ENCODE data around the gene SRI. TPM values are rescaled to one million over a fixed set of nuclear protein-coding genes. Genes with fewer than 3 reads are reported as not detected.
A peak's percentile ranks its signal among the peaks of the same experiment; 100 is the strongest.

SRI gene
- total and polyA plus RNA-seq, 7 experiments from 2014 or later, result 39.9 to 209 (median 66.4) TPM

DNA sequence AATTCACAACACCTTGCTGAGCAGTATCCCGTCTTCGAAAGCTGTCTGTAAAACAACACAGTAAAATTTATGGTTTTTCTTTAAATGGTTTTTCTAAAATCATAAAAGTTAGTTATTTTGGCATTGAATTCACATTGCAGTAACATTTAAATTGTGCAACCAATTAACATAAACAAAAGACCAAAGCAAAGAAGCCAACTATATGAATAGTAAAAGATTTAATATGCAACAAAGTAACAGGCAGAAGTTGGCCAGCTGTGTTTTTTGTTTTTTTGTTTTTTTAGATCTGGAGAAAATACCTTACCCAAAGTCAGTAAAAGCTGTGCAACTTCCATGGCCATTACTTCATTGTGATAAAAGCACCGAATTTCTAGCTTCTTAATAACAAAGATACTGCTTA lies 11.3 kb downstream of the SRI start:
- ATAC-seq (no peak), DNase-seq (no peak)
- H3K36me3 ChIP-seq (ENCODE audit: control insufficient read depth in 2 of 3, insufficient read depth in 3 of 3, low read length in 3 of 3), result peaks cover 15 to 83% (median 19%) of the 10 kb centered on the region in 3 experiments
- Mint-ChIP-seq H3K4me3 (no peak overlapping the region), H3K4me1 (peaks cover 0 to 9% (median 6%) of the 10 kb centered on the region in 7 donors), H3K9me3 (no peaks in the 10 kb centered on the region), H3K36me3 (peaks cover 16 to 61% (median 34%) of the 10 kb centered on the region in 5 donors), H3K27me3 (no peaks in the 10 kb centered on the region), H3K27ac (no peak overlapping the region)
- intact Hi-C loops (cut with micrococcal nuclease), result no loop called here
- no peaks in the 10 kb centered on the region for H3K9me3 ChIP-seq (ENCODE audit: control insufficient read depth in 2 of 3, low read length in 3 of 3)
- no peak overlapping the region for H3K27ac ChIP-seq (ENCODE audit: low read depth, low read length)
- no peaks in the 10 kb centered on the region for H3K27me3 ChIP-seq (ENCODE audit: control insufficient read depth in 2 of 2, insufficient read depth in 2 of 2, low read length in 2 of 2)
- H3K4me3 ChIP-seq (ENCODE audit: low read length), result no peak overlapping the region
- ChIA-PET CTCF (interaction anchor here (1.0 kb wide), 1 partner anchor 9 kb away, joined by 3 read pairs; no protein-coding TSS in a partner anchor), POLR2A (interaction anchor here (1.8 kb wide), 1 partner anchor 10 kb away, joined by 4 read pairs; no protein-coding TSS in a partner anchor)
- H3K4me1 ChIP-seq (ENCODE audit: control insufficient read depth in 2 of 2, insufficient read depth in 2 of 2, low read length in 2 of 2), result no peaks in the 10 kb centered on the region

DNA sequence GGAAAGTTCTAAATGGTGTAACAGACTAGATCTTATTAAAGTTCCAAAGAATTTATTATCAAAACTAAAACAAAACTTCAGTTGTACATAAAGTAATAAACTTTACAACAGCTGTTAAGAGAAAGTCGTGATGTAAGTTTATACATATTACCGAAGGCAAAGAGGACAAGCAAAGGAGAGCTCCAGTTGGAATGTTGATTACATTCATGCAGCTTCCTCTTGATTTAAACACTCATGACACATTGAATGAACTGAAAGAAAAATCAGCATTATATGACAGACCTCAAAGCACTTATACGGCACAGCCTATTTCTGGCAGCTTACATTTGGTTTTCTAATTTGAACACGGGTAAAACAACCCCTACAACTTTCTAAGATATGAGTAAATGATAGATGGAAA lies 13.6 kb downstream of the SRI start:
- ChIA-PET POLR2A (interaction anchor here (0.7 kb wide), 1 partner anchor 8 kb away, joined by 3 read pairs; no protein-coding TSS in a partner anchor), CTCF (no interaction called here)
- no peaks in the 10 kb centered on the region for H3K27me3 ChIP-seq (ENCODE audit: control insufficient read depth in 2 of 2, insufficient read depth in 2 of 2, low read length in 2 of 2)
- H3K4me3 ChIP-seq (ENCODE audit: low read length), result no peak overlapping the region
- peaks cover 15 to 67% (median 19%) of the 10 kb centered on the region in 3 experiments for H3K36me3 ChIP-seq (ENCODE audit: control insufficient read depth in 2 of 3, insufficient read depth in 3 of 3, low read length in 3 of 3)
- H3K9me3 Mint-ChIP-seq, result no peaks in the 10 kb centered on the region
- H3K4me1 Mint-ChIP-seq, result peaks cover 0 to 3% (median 0%) of the 10 kb centered on the region in 7 donors
- no peak overlapping the region for H3K4me3 Mint-ChIP-seq
- H3K27ac ChIP-seq (ENCODE audit: low read depth, low read length), result no peak overlapping the region
- peaks cover 16 to 54% (median 35%) of the 10 kb centered on the region in 5 donors for H3K36me3 Mint-ChIP-seq
- H3K4me1 ChIP-seq (ENCODE audit: control insufficient read depth in 2 of 2, insufficient read depth in 2 of 2, low read length in 2 of 2), result no peaks in the 10 kb centered on the region
- H3K27me3 Mint-ChIP-seq, result no peaks in the 10 kb centered on the region
- no peak for DNase-seq
- no peaks in the 10 kb centered on the region for H3K9me3 ChIP-seq (ENCODE audit: control insufficient read depth in 2 of 3, low read length in 3 of 3)
- H3K27ac Mint-ChIP-seq, result no peak overlapping the region
- intact Hi-C loops (cut with micrococcal nuclease), result no loop called here
- no peak for ATAC-seq

DNA sequence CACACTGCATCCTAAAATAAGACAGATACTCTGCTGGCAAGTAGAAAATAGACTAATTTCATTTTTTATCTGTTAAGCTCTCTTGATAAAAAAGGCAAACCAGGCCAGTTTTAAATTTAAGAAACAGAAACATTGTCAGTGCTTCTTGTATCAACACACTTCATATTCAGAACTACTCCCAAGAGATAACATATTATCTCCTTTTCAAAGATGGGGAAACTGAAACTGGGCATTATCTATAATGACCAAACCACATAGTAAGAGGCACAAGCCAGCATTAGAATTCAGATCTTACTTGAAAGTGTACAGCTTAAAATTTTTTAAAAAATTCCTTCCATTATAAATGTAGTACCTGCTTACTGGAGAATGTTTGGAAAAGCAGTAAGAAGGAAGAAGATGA lies 14.7 kb downstream of the SRI start:
- CTCF ChIA-PET, result no interaction called here
- intact Hi-C loops (cut with micrococcal nuclease), result no loop called here

DNA sequence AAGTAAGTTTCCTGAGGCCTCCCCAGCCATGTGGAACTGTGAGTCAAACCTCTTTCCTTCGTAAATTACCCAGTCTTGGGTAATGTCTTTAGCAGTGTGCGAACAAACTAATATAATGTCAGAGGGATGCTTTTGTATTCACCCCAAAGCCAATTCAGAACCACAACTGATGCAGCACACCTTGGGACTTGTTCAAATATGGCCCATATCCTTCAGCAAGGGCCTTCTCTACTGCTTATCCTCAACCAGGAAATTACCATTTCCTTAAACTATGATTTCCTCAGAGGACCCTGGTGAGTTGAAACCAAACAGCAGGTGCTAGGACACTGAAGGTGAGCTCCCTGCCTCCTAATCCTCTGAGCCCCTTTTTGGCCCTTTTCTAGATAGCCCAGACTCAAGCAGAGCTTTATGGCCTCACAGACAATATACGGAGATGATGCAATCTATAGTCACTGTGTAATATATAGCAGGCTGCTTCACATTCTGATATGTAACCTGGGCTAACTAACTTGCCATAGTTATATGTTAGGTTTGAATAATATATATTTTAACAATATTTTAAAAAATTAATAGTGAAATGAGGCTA lies 15.2 kb downstream of the SRI start:
- no peaks in the 10 kb centered on the region for H3K27me3 Mint-ChIP-seq
- H3K4me1 ChIP-seq (ENCODE audit: control insufficient read depth in 2 of 2, insufficient read depth in 2 of 2, low read length in 2 of 2), result no peaks in the 10 kb centered on the region
- H3K4me3 Mint-ChIP-seq, result no peak overlapping the region
- H3K27me3 ChIP-seq (ENCODE audit: control insufficient read depth in 2 of 2, insufficient read depth in 2 of 2, low read length in 2 of 2), result no peaks in the 10 kb centered on the region
- peaks cover 16 to 47% (median 32%) of the 10 kb centered on the region in 5 donors for H3K36me3 Mint-ChIP-seq
- peaks cover 0 to 3% (median 0%) of the 10 kb centered on the region in 7 donors for H3K4me1 Mint-ChIP-seq
- ChIA-PET POLR2A (no interaction called here), CTCF (no interaction called here)
- H3K27ac ChIP-seq (ENCODE audit: low read depth, low read length), result no peak overlapping the region
- intact Hi-C loops (cut with micrococcal nuclease), result no loop called here
- H3K27ac Mint-ChIP-seq, result peak overlapping the region in 2 of 9 donors; percentile 26 to 86
- DNase-seq, result no peak
- no peaks in the 10 kb centered on the region for H3K9me3 ChIP-seq (ENCODE audit: control insufficient read depth in 2 of 3, low read length in 3 of 3)
- no peaks in the 10 kb centered on the region for H3K9me3 Mint-ChIP-seq
- ATAC-seq, result no peak
- no peak overlapping the region for H3K4me3 ChIP-seq (ENCODE audit: low read length)
- peaks cover 15 to 57% (median 19%) of the 10 kb centered on the region in 3 experiments for H3K36me3 ChIP-seq (ENCODE audit: control insufficient read depth in 2 of 3, insufficient read depth in 3 of 3, low read length in 3 of 3)

More for the DNA sequence above, 14.7 kb downstream of the SRI start:
- Mint-ChIP-seq H3K36me3 (peaks cover 16 to 53% (median 35%) of the 10 kb centered on the region in 5 donors), H3K4me1 (peaks cover 0 to 3% (median 0%) of the 10 kb centered on the region in 7 donors), H3K4me3 (no peak overlapping the region), H3K27me3 (no peaks in the 10 kb centered on the region), H3K27ac (peak overlapping the region in 1 of 9 donors; percentile 60), H3K9me3 (no peaks in the 10 kb centered on the region)
- DNase-seq, result no peak
- Histone ChIP-seq H3K4me3 (ENCODE audit: low read length) (no peak overlapping the region), H3K4me1 (ENCODE audit: control insufficient read depth in 2 of 2, insufficient read depth in 2 of 2, low read length in 2 of 2) (no peaks in the 10 kb centered on the region), H3K27ac (ENCODE audit: low read depth, low read length) (no peak overlapping the region), H3K9me3 (ENCODE audit: control insufficient read depth in 2 of 3, low read length in 3 of 3) (no peaks in the 10 kb centered on the region), H3K27me3 (ENCODE audit: control insufficient read depth in 2 of 2, insufficient read depth in 2 of 2, low read length in 2 of 2) (no peaks in the 10 kb centered on the region), H3K36me3 (ENCODE audit: control insufficient read depth in 2 of 3, insufficient read depth in 3 of 3, low read length in 3 of 3) (peaks cover 15 to 62% (median 19%) of the 10 kb centered on the region in 3 experiments)
- ATAC-seq, result no peak
- POLR2A ChIA-PET, result no interaction called here

DNA sequence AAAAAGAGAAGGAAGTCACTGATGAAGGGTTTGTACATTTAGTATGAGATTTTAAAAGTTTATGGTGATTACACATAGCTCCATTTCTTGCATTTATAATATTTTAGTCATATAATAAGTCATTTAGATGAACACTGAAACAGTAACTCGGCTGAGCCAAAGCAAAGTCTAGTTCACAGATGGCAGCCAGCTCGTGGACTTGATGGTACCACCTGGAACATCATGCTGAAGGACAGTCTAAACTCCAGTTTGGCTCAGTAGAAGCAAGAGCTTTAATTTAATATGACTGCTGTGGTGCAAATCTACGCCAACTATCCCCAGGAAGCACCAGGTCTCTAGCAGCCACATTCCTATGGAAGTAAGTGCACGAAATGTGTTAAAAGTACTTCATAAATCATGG lies 16.4 kb downstream of the SRI start:
- Histone ChIP-seq H3K27ac (ENCODE audit: low read depth, low read length) (no peak overlapping the region), H3K9me3 (ENCODE audit: control insufficient read depth in 2 of 3, low read length in 3 of 3) (no peaks in the 10 kb centered on the region), H3K27me3 (ENCODE audit: control insufficient read depth in 2 of 2, insufficient read depth in 2 of 2, low read length in 2 of 2) (no peaks in the 10 kb centered on the region), H3K36me3 (ENCODE audit: control insufficient read depth in 2 of 3, insufficient read depth in 3 of 3, low read length in 3 of 3) (peaks cover 13 to 45% (median 15%) of the 10 kb centered on the region in 3 experiments), H3K4me1 (ENCODE audit: control insufficient read depth in 2 of 2, insufficient read depth in 2 of 2, low read length in 2 of 2) (no peaks in the 10 kb centered on the region), H3K4me3 (ENCODE audit: low read length) (no peak overlapping the region)
- intact Hi-C loops (cut with micrococcal nuclease), result no loop called here
- ChIA-PET POLR2A (interaction anchor here (0.9 kb wide), 1 partner anchor 11 kb away, joined by 3 read pairs; no protein-coding TSS in a partner anchor), CTCF (no interaction called here)
- Mint-ChIP-seq H3K4me3 (no peak overlapping the region), H3K27me3 (no peaks in the 10 kb centered on the region), H3K27ac (no peak overlapping the region), H3K4me1 (peaks cover 0 to 3% (median 0%) of the 10 kb centered on the region in 7 donors), H3K9me3 (no peaks in the 10 kb centered on the region), H3K36me3 (peaks cover 16 to 46% (median 30%) of the 10 kb centered on the region in 5 donors)
- no peak for DNase-seq
- ATAC-seq, result no peak

DNA sequence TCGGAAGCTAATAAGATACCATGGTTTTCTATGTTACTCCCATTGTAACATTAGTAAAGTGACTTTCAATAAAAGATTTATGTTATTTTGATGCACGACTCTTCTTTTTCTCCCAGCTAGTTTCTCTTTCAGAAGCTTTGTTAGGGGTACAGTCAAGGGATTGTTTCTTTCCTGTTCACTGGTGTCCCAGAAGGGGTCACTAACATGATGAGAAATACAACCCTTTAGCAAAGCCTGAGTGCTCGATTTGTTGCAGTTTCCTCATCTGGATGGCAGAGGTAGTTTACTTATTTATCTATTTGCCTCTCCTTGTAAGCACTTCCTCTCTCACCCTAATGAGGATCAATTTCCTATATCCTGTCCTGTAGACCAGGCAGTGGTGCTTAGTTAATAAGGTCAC lies 17.0 kb downstream of the SRI start:
- no peak for DNase-seq

More for the DNA sequence above, 17.0 kb downstream of the SRI start:
- ChIA-PET CTCF (interaction anchor here (1.0 kb wide), 1 partner anchor 76 kb away, joined by 3 read pairs; no protein-coding TSS in a partner anchor), POLR2A (interaction anchor here (0.9 kb wide), 1 partner anchor 11 kb away, joined by 3 read pairs; no protein-coding TSS in a partner anchor)
- no peaks in the 10 kb centered on the region for H3K27me3 Mint-ChIP-seq
- peaks cover 16 to 40% (median 30%) of the 10 kb centered on the region in 5 donors for H3K36me3 Mint-ChIP-seq
- no peak overlapping the region for H3K4me3 Mint-ChIP-seq
- H3K4me1 Mint-ChIP-seq, result peaks cover 0 to 3% (median 0%) of the 10 kb centered on the region in 7 donors
- no peak for ATAC-seq
- intact Hi-C loops (cut with micrococcal nuclease), result no loop called here
- no peak overlapping the region for H3K4me3 ChIP-seq (ENCODE audit: low read length)
- peak overlapping the region in 2 of 9 donors; percentile 33 to 67 for H3K27ac Mint-ChIP-seq
- H3K9me3 Mint-ChIP-seq, result no peaks in the 10 kb centered on the region
- no peaks in the 10 kb centered on the region for H3K9me3 ChIP-seq (ENCODE audit: control insufficient read depth in 2 of 3, low read length in 3 of 3)
- H3K4me1 ChIP-seq (ENCODE audit: control insufficient read depth in 2 of 2, insufficient read depth in 2 of 2, low read length in 2 of 2), result no peaks in the 10 kb centered on the region
- H3K27ac ChIP-seq (ENCODE audit: low read depth, low read length), result no peak overlapping the region
- H3K27me3 ChIP-seq (ENCODE audit: control insufficient read depth in 2 of 2, insufficient read depth in 2 of 2, low read length in 2 of 2), result no peaks in the 10 kb centered on the region
- H3K36me3 ChIP-seq (ENCODE audit: control insufficient read depth in 2 of 3, insufficient read depth in 3 of 3, low read length in 3 of 3), result peaks cover 7 to 40% (median 15%) of the 10 kb centered on the region in 3 experiments
